Lower leg skin (tissue), 4 donors: ENCODE results near the gene PAIP1. TPM values are rescaled to one million over a fixed set of nuclear protein-coding genes. Genes with fewer than 3 reads are reported as not detected.
"Not testable (repeated sequence)": the region's sequence is repeated elsewhere in the genome, so short reads cannot be mapped to it uniquely, and the experiment has no call there.

Source experiments
- DNase-seq, 2 donors: peaks; one replicate each; pipeline ENCODE4 v3.0.0-alpha.2; 2019; ENCODE audit warnings: low spot score in 2 of 2
- H3K4me3 ChIP-seq: fragments of 200-600 bp; sonication (generic); 2 replicates; pipeline ENCODE4 v1.5.1; 2017; ENCODE audit warnings: mild to moderate bottlenecking, low read depth; ENCODE audit not compliant: poor library complexity, severe bottlenecking
- CTCF ChIP-seq, 3 donors: fragments of 450-650 bp; IDR thresholded peaks; one replicate each; pipeline ENCODE4 v1.5.1; 2016; ENCODE audit warnings: antibody characterized with exemption in 3 of 3, mild to moderate bottlenecking in 3 of 3, moderate library complexity in 2 of 3
- POLR2A ChIP-seq, 2 donors: fragments of 450-650 bp; IDR thresholded peaks; one replicate each; pipeline ENCODE4 v1.6.1; 2016 to 2017; ENCODE audit warnings: antibody characterized with exemption in 2 of 2, mild to moderate bottlenecking in 1 of 2, moderate library complexity in 1 of 2
- WGBS, 2 donors: methylation state at CpG; one replicate each; pipeline ENCODE4 v1.1.5; 2018; 5-methylcytosine and 5-hydroxymethylcytosine counted together
- intact Hi-C: fragments of 100-400 bp; cut with DNase I; formaldehyde crosslinking; loops from one replicate; pipeline ENCODE4 v1.15.0; 2023; ENCODE audit warnings: low total_unique reads
- total RNA-seq, 4 donors: library from RNA; depleted of rRNA; stranded (reverse); fragments of >200 nt; gene quantifications; one replicate each; pipeline ENCODE4 v1.1.0, GENCODE V29; 2016

The PAIP1 gene
- total RNA-seq, 4 donors from 2014 or later = 40.5 to 65.4 (median 50.5) TPM

GRCh38 chr5:43554497-43554896 is 2.4 kb downstream of the PAIP1 start:
- TF ChIP-seq POLR2A (IDR thresholded peaks at IDR 0.05) (no peak), CTCF (IDR thresholded peaks at IDR 0.05) (no peak)
- intact Hi-C loops = no loop called here
- no peak overlapping the region for H3K4me3 ChIP-seq
- WGBS, 2 donors = 91 to 96% methylated on average over 1 of the region's 1 CpG
- no peak for DNase-seq

GRCh38 chr5:43553381-43553780 is 3.5 kb downstream of the PAIP1 start:
- TF ChIP-seq CTCF (IDR thresholded peaks at IDR 0.05) = no peak
- no peak for TF ChIP-seq POLR2A (IDR thresholded peaks at IDR 0.05)
- no peak for DNase-seq
- WGBS, 2 donors = 72 to 90% methylated on average over 2 of the region's 2 CpGs
- no peak overlapping the region for H3K4me3 ChIP-seq
- intact Hi-C loops = no loop called here

DNA sequence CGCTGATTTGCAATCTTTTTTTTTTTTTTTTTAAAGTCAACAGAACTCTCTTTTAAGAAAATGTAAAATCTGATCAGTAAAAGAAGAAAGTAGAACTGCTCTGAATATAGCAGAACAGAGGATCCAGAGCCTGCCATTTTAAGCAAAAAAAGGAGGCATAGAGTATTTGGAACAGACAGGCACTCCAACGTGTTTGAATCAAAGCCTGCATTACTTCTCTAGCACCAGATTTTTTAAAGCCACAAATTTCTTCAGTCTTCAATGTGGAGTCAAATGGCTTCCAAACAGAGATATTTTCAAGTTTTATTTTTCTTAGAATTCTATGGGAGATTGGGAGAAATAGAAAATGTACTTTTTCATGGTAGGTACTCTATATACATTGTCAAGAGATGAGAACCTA is 5.1 kb downstream of the PAIP1 start:
- WGBS, 2 donors = 69 to 70% methylated on average over 2 of the region's 2 CpGs
- intact Hi-C loops = no loop called here

GRCh38 chr5:43549272-43549671 is 7.6 kb downstream of the PAIP1 start:
- H3K4me3 ChIP-seq, intact Hi-C loops, DNase-seq: not testable (repeated sequence)
- WGBS, 2 donors = 96 to 97% methylated on average over 8 of the region's 8 CpGs

More for the DNA sequence above, 5.1 kb downstream of the PAIP1 start:
- no peak for TF ChIP-seq CTCF (IDR thresholded peaks at IDR 0.05)
- TF ChIP-seq POLR2A (IDR thresholded peaks at IDR 0.05) = no peak
- no peak overlapping the region for H3K4me3 ChIP-seq
- no peak for DNase-seq

DNA sequence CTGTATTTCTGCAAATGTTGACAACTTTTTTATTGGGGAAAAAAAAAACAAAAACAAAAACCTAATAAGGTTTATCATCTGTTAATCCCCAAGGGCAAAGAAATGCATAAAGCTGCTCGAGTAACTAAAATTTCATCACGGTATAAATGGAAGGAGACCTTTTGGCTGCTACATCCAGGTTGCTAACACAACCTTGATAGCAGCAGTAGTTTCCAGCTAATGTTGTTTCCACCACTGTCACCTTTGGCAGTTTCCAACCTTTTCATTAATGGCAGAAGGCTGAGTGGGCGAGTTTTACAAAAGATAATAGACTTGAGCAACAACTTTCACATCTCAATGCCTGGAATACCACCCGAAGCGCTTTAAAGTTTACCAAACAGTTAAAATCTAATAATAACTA is 8.5 kb downstream of the PAIP1 start:
- TF ChIP-seq CTCF (IDR thresholded peaks at IDR 0.05) = no peak
- TF ChIP-seq POLR2A (IDR thresholded peaks at IDR 0.05) = no peak
- H3K4me3 ChIP-seq = no peak overlapping the region
- intact Hi-C loops = no loop called here
- 81 to 83% methylated on average over 5 of the region's 5 CpGs for WGBS, 2 donors
- DNase-seq = no peak

DNA sequence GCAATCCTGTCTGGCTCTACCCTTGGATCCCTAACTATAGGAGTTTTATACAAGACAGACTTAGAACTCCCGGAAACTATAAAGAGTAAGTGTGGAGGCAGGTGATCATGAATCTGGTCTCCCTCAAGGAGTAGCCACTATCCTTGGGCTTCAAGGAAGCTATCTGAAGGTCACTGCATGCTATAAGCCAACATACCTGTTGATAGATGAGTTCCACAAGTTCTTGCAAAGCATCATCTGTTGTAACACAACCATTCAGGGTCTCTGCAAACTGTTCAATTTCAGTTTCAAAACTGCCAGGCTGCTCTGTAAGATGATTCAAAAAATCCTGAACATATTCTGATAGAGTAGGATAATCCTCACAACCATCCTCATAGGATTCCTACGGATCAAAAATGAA is 9.3 kb downstream of the PAIP1 start:
- H3K4me3 ChIP-seq = no peak overlapping the region
- 93 to 95% methylated on average over 2 of the region's 2 CpGs for WGBS, 2 donors
- intact Hi-C loops = no loop called here
- TF ChIP-seq POLR2A (IDR thresholded peaks at IDR 0.05) = no peak
- TF ChIP-seq CTCF (IDR thresholded peaks at IDR 0.05) = no peak
- no peak for DNase-seq
